Progenitor cell of endocrine pancreas (in vitro differentiated cells): ENCODE measurements around the gene KRTAP10-4. TPM values are rescaled to one million over a fixed set of nuclear protein-coding genes. Genes with fewer than 3 reads are reported as not detected.
"Not testable (repeated sequence)": the region's sequence is repeated elsewhere in the genome, so short reads cannot be mapped to it uniquely, and the experiment has no call there.

ENCODE experiments used
- DNase-seq: peaks from one replicate; pipeline ENCODE4 v3.0.0; 2021; ENCODE audit warnings: low spot score; ENCODE audit not compliant: unreplicated experiment
- H3K27ac Mint-ChIP-seq: 2 replicates; pipeline ENCODE4 v1.8.0; 2021; ENCODE audit warnings: mild to moderate bottlenecking, moderate library complexity, mixed read lengths
- H3K27me3 Mint-ChIP-seq: 2 replicates; pipeline ENCODE4 v1.8.0; 2021; ENCODE audit warnings: mixed read lengths
- H3K36me3 Mint-ChIP-seq: 2 replicates; pipeline ENCODE4 v1.8.0; 2022; ENCODE audit warnings: mixed read lengths; ENCODE audit not compliant: insufficient read depth
- H3K4me1 Mint-ChIP-seq: 2 replicates; pipeline ENCODE4 v1.8.0; 2021; ENCODE audit warnings: low read depth, mixed read lengths
- H3K4me3 Mint-ChIP-seq: 2 replicates; pipeline ENCODE4 v1.8.0; 2021; ENCODE audit warnings: low read depth, mild to moderate bottlenecking, moderate library complexity, mixed read lengths
- H3K9me3 Mint-ChIP-seq: 2 replicates; pipeline ENCODE4 v1.8.0; 2021; ENCODE audit warnings: low read depth, mixed read lengths
- CTCF ChIP-seq: fragments of 200-600 bp; sonication (generic); IDR thresholded peaks from one replicate; pipeline ENCODE4 v1.5.0; 2021; ENCODE audit warnings: antibody characterized with exemption, mild to moderate bottlenecking; ENCODE audit not compliant: unreplicated experiment
- total RNA-seq: library from RNA; stranded (reverse); gene quantifications from 2 replicates; pipeline ENCODE4 v1.2.1, GENCODE V29; 2021

KRTAP10-4 gene
- total RNA-seq, 1 donor from 2014 or later: not detected

GRCh38 chr21:44547656-44548331, 25.7 kb upstream of the KRTAP10-4 start:
- no peak for TF ChIP-seq CTCF
- peaks cover 4% of the 10 kb centered on the region for H3K36me3 Mint-ChIP-seq
- H3K27me3 Mint-ChIP-seq: peaks cover 1% of the 10 kb centered on the region
- H3K27ac Mint-ChIP-seq: no peak overlapping the region
- H3K4me3 Mint-ChIP-seq: no peak overlapping the region
- peaks cover 18% of the 10 kb centered on the region for H3K9me3 Mint-ChIP-seq
- H3K4me1 Mint-ChIP-seq: peaks cover 16% of the 10 kb centered on the region
- peak; percentile 2 for DNase-seq

- H3K27ac Mint-ChIP-seq: peak overlapping the region; percentile 80
- peaks cover 18% of the 10 kb centered on the region for H3K9me3 Mint-ChIP-seq
- no peak for DNase-seq
Observed at GRCh38 chr21:44548381-44548780, 25.1 kb upstream of the KRTAP10-4 start.

GRCh38 chr21:44548922-44549321, 24.6 kb upstream of the KRTAP10-4 start:
- H3K4me3 Mint-ChIP-seq: no peak overlapping the region
- H3K9me3 Mint-ChIP-seq: peaks cover 18% of the 10 kb centered on the region
- H3K4me1 Mint-ChIP-seq: peaks cover 16% of the 10 kb centered on the region

More at GRCh38 chr21:44548381-44548780, 25.1 kb upstream of the KRTAP10-4 start:
- Mint-ChIP-seq H3K4me1 (peaks cover 16% of the 10 kb centered on the region), H3K36me3 (peaks cover 4% of the 10 kb centered on the region), H3K27me3 (peaks cover 6% of the 10 kb centered on the region), H3K4me3 (no peak overlapping the region)
- TF ChIP-seq CTCF: no peak

GRCh38 chr21:44549525-44550211, 23.9 kb upstream of the KRTAP10-4 start:
- Mint-ChIP-seq H3K9me3 (peaks cover 18% of the 10 kb centered on the region), H3K4me3 (no peak overlapping the region), H3K27me3 (peaks cover 7% of the 10 kb centered on the region), H3K4me1 (peaks cover 16% of the 10 kb centered on the region), H3K27ac (peak overlapping the region; percentile 80), H3K36me3 (peaks cover 4% of the 10 kb centered on the region)
- TF ChIP-seq CTCF: no peak
- peak; percentile 7 for DNase-seq

More at GRCh38 chr21:44548922-44549321, 24.6 kb upstream of the KRTAP10-4 start:
- H3K27ac Mint-ChIP-seq: peak overlapping the region; percentile 80
- peaks cover 4% of the 10 kb centered on the region for H3K36me3 Mint-ChIP-seq
- peaks cover 6% of the 10 kb centered on the region for H3K27me3 Mint-ChIP-seq
- peak; percentile 6 for DNase-seq
- no peak for TF ChIP-seq CTCF

GRCh38 chr21:44550285-44550684, 23.2 kb upstream of the KRTAP10-4 start:
- H3K4me3 Mint-ChIP-seq: not testable (repeated sequence)

More at GRCh38 chr21:44550285-44550684, 23.2 kb upstream of the KRTAP10-4 start:
- peak; percentile 8 for DNase-seq
- H3K9me3 Mint-ChIP-seq: peaks cover 18% of the 10 kb centered on the region
- not testable (repeated sequence) for H3K27ac Mint-ChIP-seq, H3K36me3 Mint-ChIP-seq
- H3K27me3 Mint-ChIP-seq: peaks cover 10% of the 10 kb centered on the region
- peaks cover 16% of the 10 kb centered on the region for H3K4me1 Mint-ChIP-seq
